H1 (cell line): ENCODE measurements around the gene ITIH4. TPM values are rescaled to one million over a fixed set of nuclear protein-coding genes. Genes with fewer than 3 reads are reported as not detected.
A peak's percentile ranks its signal among the peaks of the same experiment; 100 is the strongest.

Source experiments
- CTCF ChIA-PET: fragments of 300-600 bp; sonication (Branson Sonifier 250); formaldehyde crosslinking; loops from one replicate; lab custom pipeline; 2021; ENCODE audit not compliant: partially characterized antibody; lab: Charles Lee
- POLR2A ChIA-PET: fragments of 300-600 bp; sonication (Branson Sonifier 250); formaldehyde crosslinking; loops from one replicate; lab custom pipeline; 2021; ENCODE audit warnings: inconsistent platforms; ENCODE audit not compliant: partially characterized antibody; lab: Charles Lee
- DNase-seq, 2 experiments: peaks; one replicate each; pipeline versions ENCODE4 v3.0.0 to v3.0.0-alpha.2; 2010 to 2022; ENCODE audit warnings: low spot score in 2 of 2, low read depth in 1 of 2, mixed read lengths in 1 of 2
- FAIRE-seq: peaks from 2 replicates; lab custom pipeline; 2011; peaks lifted over from hg19 to GRCh38; lab: Jason Lieb, UNC
- H2AFZ ChIP-seq: 2 replicates; pipeline ENCODE4 v1.8.1; 2012; ENCODE audit warnings: low read length, inconsistent platforms
- H2AK5ac ChIP-seq: 2 replicates; pipeline ENCODE4 v1.6.1; 2013; ENCODE audit warnings: low read depth, low read length
- H2BK120ac ChIP-seq: replicated peaks from 2 replicates; pipeline ENCODE3; 2013; ENCODE audit warnings: low read depth, low read length, inconsistent platforms
- H2BK12ac ChIP-seq: 2 replicates; pipeline ENCODE4 v1.6.1; 2013; ENCODE audit warnings: low read depth, low read length
- H2BK15ac ChIP-seq: 2 replicates; pipeline ENCODE4 v1.6.1; 2013; ENCODE audit warnings: low read length
- H2BK20ac ChIP-seq: 2 replicates; pipeline ENCODE4 v1.6.1; 2013; ENCODE audit warnings: low read length
- H2BK5ac ChIP-seq: 2 replicates; pipeline ENCODE4 v1.6.1; 2013; ENCODE audit warnings: low read depth, low read length
- H3K14ac ChIP-seq: 2 replicates; pipeline ENCODE4 v1.6.1; 2013; ENCODE audit warnings: inconsistent platforms; ENCODE audit not compliant: insufficient read length
- H3K18ac ChIP-seq: 2 replicates; pipeline ENCODE4 v1.6.1; 2013; ENCODE audit warnings: low read length; ENCODE audit errors: extremely low read depth
- H3K23ac ChIP-seq: 2 replicates; pipeline ENCODE4 v1.6.1; 2013; ENCODE audit warnings: inconsistent platforms; ENCODE audit not compliant: insufficient read length
- H3K23me2 ChIP-seq: 2 replicates; pipeline ENCODE4 v1.6.1; 2013; ENCODE audit warnings: low read depth, low read length
- H3K27ac ChIP-seq: 2 replicates; pipeline ENCODE4 v1.6.1; 2011; ENCODE audit warnings: low read depth, low read length, inconsistent platforms
- H3K27me3 ChIP-seq, 4 experiments: replicated peaks in 1 of 4; 1 replicate in 1 of 4; 2 replicates in 3 of 4; pipeline versions ENCODE4 v1.6.1 to v1.8.1; 2011 to 2013; ENCODE audit warnings: low read length in 3 of 4, mild to moderate bottlenecking in 3 of 4, inconsistent platforms in 2 of 4, mixed read lengths in 2 of 4, moderate library complexity in 1 of 4; ENCODE audit not compliant: control insufficient read depth in 3 of 4, insufficient read depth in 3 of 4; ENCODE audit errors: extremely low read depth in 1 of 4
- H3K36me3 ChIP-seq, 4 experiments: 2 replicates each; pipeline versions ENCODE4 v1.6.1 to v1.8.1; 2011 to 2013; ENCODE audit warnings: mild to moderate bottlenecking in 4 of 4, low read length in 3 of 4, moderate library complexity in 2 of 4, control low read depth in 1 of 4, inconsistent platforms in 1 of 4; ENCODE audit not compliant: insufficient read depth in 4 of 4, control insufficient read depth in 2 of 4
- H3K4ac ChIP-seq: replicated peaks from 2 replicates; pipeline ENCODE3; 2013; ENCODE audit warnings: low read length, low read depth, mixed read lengths, inconsistent platforms; ENCODE audit not compliant: insufficient read length
- H3K4me1 ChIP-seq, 4 experiments: replicated peaks in 1 of 4; 1 replicate in 1 of 4; 2 replicates in 3 of 4; pipeline versions ENCODE4 v1.6.1 to v1.8.1; 2011 to 2013; ENCODE audit warnings: low read length in 3 of 4, inconsistent platforms in 2 of 4, mixed read lengths in 1 of 4; ENCODE audit not compliant: insufficient read depth in 4 of 4, control insufficient read depth in 3 of 4
- H3K4me2 ChIP-seq, 2 experiments: 2 replicates each; pipeline versions ENCODE4 v1.6.1 to v1.8.1; 2011 to 2013; ENCODE audit warnings: low read depth in 2 of 2, low read length in 2 of 2, control low read depth in 1 of 2, inconsistent platforms in 1 of 2, mild to moderate bottlenecking in 1 of 2; ENCODE audit not compliant: insufficient read depth in 1 of 2
- H3K4me3 ChIP-seq, 4 experiments: fragments of 200-600, 300-600 bp in 1 of 4; sonication (generic), shearing (Covaris generic), sonication (Bioruptor Twin) in 1 of 4; 2 replicates each; pipeline versions ENCODE4 v1.5.1 to v1.8.1; 2011 to 2016; ENCODE audit warnings: low read length in 4 of 4, low read depth in 3 of 4, control low read depth in 2 of 4, inconsistent platforms in 2 of 4, mild to moderate bottlenecking in 2 of 4, mixed read lengths in 1 of 4, moderate library complexity in 1 of 4; ENCODE audit not compliant: insufficient read depth in 2 of 4; ENCODE audit errors: extremely low read depth in 1 of 4
- H3K56ac ChIP-seq: replicated peaks from 2 replicates; pipeline ENCODE3; 2013; ENCODE audit warnings: low read depth, mild to moderate bottlenecking, mixed read lengths, low read length, inconsistent platforms; ENCODE audit not compliant: insufficient read length
- H3K79me1 ChIP-seq: 2 replicates; pipeline ENCODE4 v1.6.1; 2013; ENCODE audit warnings: low read depth, low read length, control low read depth
- H3K79me2 ChIP-seq, 2 experiments: 2 replicates each; pipeline versions ENCODE4 v1.6.1 to v1.8.1; 2012 to 2013; ENCODE audit warnings: low read length in 2 of 2, mild to moderate bottlenecking in 2 of 2, inconsistent platforms in 1 of 2; ENCODE audit not compliant: insufficient read depth in 2 of 2, control insufficient read depth in 1 of 2
- H3K9ac ChIP-seq, 4 experiments: replicated peaks in 1 of 4; 1 replicate in 1 of 4; 2 replicates in 3 of 4; pipeline versions ENCODE4 v1.6.1 to v1.8.1; 2011 to 2013; ENCODE audit warnings: low read depth in 3 of 4, low read length in 3 of 4, control low read depth in 2 of 4, mild to moderate bottlenecking in 2 of 4, moderate library complexity in 2 of 4, inconsistent platforms in 1 of 4; ENCODE audit errors: extremely low read depth in 1 of 4
- H3K9me3 ChIP-seq, 2 experiments: 2 replicates each; pipeline versions ENCODE4 v1.6.1 to v1.8.1; 2012 to 2013; ENCODE audit warnings: mild to moderate bottlenecking in 2 of 2, moderate library complexity in 2 of 2, control low read depth in 1 of 2, inconsistent platforms in 1 of 2, low read depth in 1 of 2, low read length in 1 of 2, mixed read lengths in 1 of 2; ENCODE audit not compliant: insufficient read depth in 2 of 2
- H4K20me1 ChIP-seq, 2 experiments: replicated peaks in 1 of 2; 2 replicates each; pipeline versions ENCODE3 to v1.8.1; 2011 to 2013; ENCODE audit warnings: inconsistent platforms in 2 of 2, low read length in 2 of 2, mild to moderate bottlenecking in 1 of 2; ENCODE audit not compliant: insufficient read depth in 2 of 2, control insufficient read depth in 1 of 2
- H4K5ac ChIP-seq: 2 replicates; pipeline ENCODE4 v1.6.1; 2013; ENCODE audit warnings: low read length, low read depth, mixed read lengths, inconsistent platforms; ENCODE audit not compliant: insufficient read length
- H4K8ac ChIP-seq: 2 replicates; pipeline ENCODE4 v1.8.0; 2013; ENCODE audit warnings: mild to moderate bottlenecking, moderate library complexity, low read length, inconsistent platforms; ENCODE audit not compliant: insufficient read depth; ENCODE audit errors: extremely low read depth
- H4K91ac ChIP-seq: replicated peaks from 2 replicates; pipeline ENCODE3; 2013; ENCODE audit warnings: low read length, mixed read lengths, inconsistent platforms; ENCODE audit not compliant: insufficient read length
- ATF2 ChIP-seq: IDR thresholded peaks from 2 replicates; pipeline ENCODE4 v1.6.1; 2012; ENCODE audit warnings: low read length, inconsistent platforms
- BACH1 ChIP-seq: IDR thresholded peaks from 2 replicates; pipeline ENCODE4 v1.6.1; 2012; ENCODE audit warnings: low read length, improper control_type of control experiment
- BRCA1 ChIP-seq: IDR thresholded peaks from 2 replicates; pipeline ENCODE4 v1.6.1; 2012; ENCODE audit warnings: low read depth, low read length, improper control_type of control experiment
- CHD1 ChIP-seq: IDR thresholded peaks from 2 replicates; pipeline ENCODE4 v1.6.1; 2012; ENCODE audit warnings: low read depth, low read length, improper control_type of control experiment
- JUN ChIP-seq: IDR thresholded peaks from 2 replicates; pipeline ENCODE4 v1.6.1; 2011; ENCODE audit warnings: low read depth, mild to moderate bottlenecking, improper control_type of control experiment, low read length
- JUND ChIP-seq: IDR thresholded peaks from 2 replicates; pipeline ENCODE4 v1.6.1; 2011; ENCODE audit warnings: mild to moderate bottlenecking, improper control_type of control experiment, low read length
- RAD21 ChIP-seq, 2 experiments: IDR thresholded peaks in 1 of 2; conservative IDR thresholded peaks in 1 of 2; 2 replicates each; pipeline ENCODE4 v1.6.1; 2011; ENCODE audit warnings: low read depth in 2 of 2, low read length in 2 of 2, improper control_type of control experiment in 1 of 2, inconsistent platforms in 1 of 2, mild to moderate bottlenecking in 1 of 2, moderate library complexity in 1 of 2
- RFX5 ChIP-seq: IDR thresholded peaks from 2 replicates; pipeline ENCODE4 v1.6.1; 2011; ENCODE audit warnings: low read depth, low read length, improper control_type of control experiment, borderline replicate concordance
- SIN3A ChIP-seq, 2 experiments: IDR thresholded peaks in 1 of 2; conservative IDR thresholded peaks in 1 of 2; 2 replicates each; pipeline ENCODE4 v1.6.1; 2011 to 2012; ENCODE audit warnings: low read length in 2 of 2, improper control_type of control experiment in 1 of 2, low read depth in 1 of 2, mild to moderate bottlenecking in 1 of 2
- SP1 ChIP-seq: IDR thresholded peaks from 2 replicates; pipeline ENCODE4 v1.6.1; 2011; ENCODE audit warnings: low read depth, low read length
- SP2 ChIP-seq: IDR thresholded peaks from 2 replicates; pipeline ENCODE4 v1.6.1; 2012; ENCODE audit warnings: mild to moderate bottlenecking, low read length, inconsistent platforms
- SP4 ChIP-seq: IDR thresholded peaks from 2 replicates; pipeline ENCODE4 v1.6.1; 2012; ENCODE audit warnings: low read length, inconsistent platforms
- YY1 ChIP-seq: IDR thresholded peaks from 2 replicates; pipeline ENCODE4 v1.6.1; 2011; ENCODE audit warnings: low read depth, mild to moderate bottlenecking, low read length
- WGBS, 2 experiments: shearing (Covaris generic) in 1 of 2; methylation state at CpG; one replicate each; pipeline versions ENCODE4 v1.1.6 to v1.1.7; 2013 to 2015; ENCODE audit warnings: low lambda C conversion rate in 2 of 2, mixed read lengths in 2 of 2, inconsistent platforms in 1 of 2, low coverage in 1 of 2, missing lambda C conversion rate in 1 of 2; ENCODE audit not compliant: insufficient replicate concordance in 2 of 2, insufficient coverage in 1 of 2, insufficient read length in 1 of 2; ENCODE audit errors: extremely low coverage in 1 of 2, missing lambda C conversion rate in 1 of 2; 5-methylcytosine and 5-hydroxymethylcytosine counted together
- polyA plus RNA-seq, 7 experiments: library from polyadenylated mRNA; depleted of rRNA in 3 of 7; stranded (reverse) in 5 of 7; unstranded in 2 of 7; fragments of >200 nt in 5 of 7; fragments of 200-250 nt in 2 of 7; gene quantifications; 1 replicate in 5 of 7; 2 replicates in 1 of 7; 4 replicates in 1 of 7; pipeline versions ENCODE4 v1.2.1 to v1.2.3, GENCODE V29; 2011 to 2013; ENCODE audit warnings: missing spikeins in 2 of 7, mixed read lengths in 2 of 7
- total RNA-seq: library from RNA; stranded (reverse); fragmentation: NEBNext Ultra II Directional; extraction: Animal tissue kit (Norgen Biotek cat#: 25700); gene quantifications from 2 replicates; pipeline ENCODE4 v1.2.1, GENCODE V29; 2021

Gene ITIH4
- total and polyA plus RNA-seq, 2 of the 8 experiments (the other 6 are each of a cell fraction or from before 2014, with no cell fraction given), result 3.4 to 3.7 TPM

GRCh38 chr3:52827866-52828376 is 2.6 kb downstream of the ITIH4 start:
- Histone ChIP-seq H3K27me3 (no peaks in the 10 kb centered on the region), H3K79me2 (no peaks in the 10 kb centered on the region), H4K20me1 (no peaks in the 10 kb centered on the region), H3K4me2 (no peak overlapping the region; a peak in 1 of 4 replicates), H2BK20ac (no peak overlapping the region), H4K5ac (no peak overlapping the region), H2BK120ac (no peak overlapping the region), H3K79me1 (no peaks in the 10 kb centered on the region), H3K36me3 (no peaks in the 10 kb centered on the region), H2BK12ac (no peak overlapping the region), H2BK5ac (no peak overlapping the region), H2BK15ac (no peak overlapping the region), H3K56ac (no peak overlapping the region), H3K4me3 (no peak overlapping the region), H3K14ac (no peak overlapping the region), H3K23ac (no peak overlapping the region), H3K9ac (no peak overlapping the region), H3K4me1 (peaks cover 0 to 2% (median under 1%) of the 10 kb centered on the region in 4 experiments; a peak in 2 of 7 replicates), H3K27ac (no peak overlapping the region), H4K91ac (no peak overlapping the region), H2AFZ (no peak overlapping the region), H3K9me3 (no peaks in the 10 kb centered on the region), H2AK5ac (no peak overlapping the region), H4K8ac (no peak overlapping the region), H3K23me2 (no peaks in the 10 kb centered on the region), H3K18ac (no peak overlapping the region), H3K4ac (no peak overlapping the region)
- FAIRE-seq (no peak), DNase-seq (no peak)
- ChIA-PET POLR2A (interaction anchor here (1.1 kb wide), 1 partner anchor 57 kb away, joined by 3 read pairs; the partner anchor contains the start of gene NEK4), CTCF (interaction anchor here (0.7 to 3.5 kb wide), 12 partner anchors 9 to 107 kb away, joined by 3 to 18 read pairs (median 4); no protein-coding TSS in a partner anchor)
- WGBS, 2 experiments, result 77% methylated on average over 9 of the region's 10 CpGs; no CpG with 5 or more reads in 1 of the 2 experiments
- no peak for TF ChIP-seq SP2
- no peak for TF ChIP-seq YY1
- TF ChIP-seq RAD21 (IDR thresholded peaks at IDR 0.05 in 1 of 2, conservative IDR thresholded peaks at IDR 0.05 in 1 of 2; ENCODE audit: low read depth in 2 of 2, low read length in 2 of 2), result peak in 1 of 2 experiments; percentile 30; a peak in 1 of 4 replicates
- no peak for TF ChIP-seq JUN
- TF ChIP-seq ATF2, result no peak
- TF ChIP-seq SIN3A (conservative IDR thresholded peaks at IDR 0.05 in 1 of 2, IDR thresholded peaks at IDR 0.05 in 1 of 2; ENCODE audit: low read depth in 1 of 2, low read length in 2 of 2), result no peak
- TF ChIP-seq SP4, result no peak
- TF ChIP-seq RFX5, result no peak
- no peak for TF ChIP-seq JUND
- TF ChIP-seq BACH1, result no peak
- TF ChIP-seq SP1, result no peak
- no peak for TF ChIP-seq CHD1
- no peak for TF ChIP-seq BRCA1
